A549 (cell line): ENCODE measurements around the gene HOATZ. TPM values are rescaled to one million over a fixed set of nuclear protein-coding genes. Genes with fewer than 3 reads are reported as not detected.

Experiments used
- ATAC-seq, 2 experiments: fragments of 200-7000 bp in 1 of 2; fragments of >200 bp in 1 of 2; cut with Nextera tagmentation in 1 of 2; cut with Tn5 transposase in 1 of 2; 3 replicates each; pipeline versions ENCODE4 v1.8.0 to v1.9.1; 2018 to 2020; ENCODE audit warnings: mild to moderate bottlenecking in 1 of 2, moderate library complexity in 1 of 2
- CTCF ChIA-PET: fragments of 300-600 bp; sonication (Branson Sonifier 250); formaldehyde crosslinking; extraction: SDS; loops from one replicate; lab custom pipeline; 2021; ENCODE audit warnings: antibody characterized with exemption, inconsistent platforms; lab: Yijun Ruan, JAX
- POLR2A ChIA-PET: fragments of 350-600 bp; formaldehyde crosslinking; extraction: SDS; loops from one replicate; lab custom pipeline; 2021; ENCODE audit warnings: antibody characterized with exemption, inconsistent platforms; lab: Yijun Ruan, JAX
- DNase-seq, 2 experiments: peaks; one replicate each; pipeline versions ENCODE4 v3.0.0 to v3.0.0-alpha.2; 2011 to 2016; ENCODE audit warnings: low read depth in 1 of 2, low spot score in 1 of 2
- FAIRE-seq: peaks from 2 replicates; lab custom pipeline; 2011; peaks lifted over from hg19 to GRCh38; lab: Jason Lieb, UNC
- H3K27ac ChIP-seq, 2 experiments: fragments of >200 bp; sonication (Bioruptor Twin); formaldehyde crosslinking; 3 replicates each; pipeline ENCODE4 v1.5.1; 2016 to 2017
- H3K4me1 ChIP-seq: fragments of >200 bp; sonication (Bioruptor Twin); formaldehyde crosslinking; 3 replicates; pipeline ENCODE4 v1.6.1; 2016
- H3K4me2 ChIP-seq: fragments of >200 bp; sonication (Bioruptor Twin); formaldehyde crosslinking; 3 replicates; pipeline ENCODE4 v1.6.1; 2016
- H3K4me3 ChIP-seq: fragments of >200 bp; sonication (Bioruptor Twin); formaldehyde crosslinking; 3 replicates; pipeline ENCODE4 v1.5.1; 2016
- H3K9me3 ChIP-seq: fragments of >200 bp; sonication (Bioruptor Twin); formaldehyde crosslinking; 3 replicates; pipeline ENCODE4 v1.6.1; 2016
- BHLHE40 ChIP-seq: IDR thresholded peaks from 2 replicates; pipeline ENCODE4 v1.6.1; 2012; ENCODE audit warnings: low read depth, low read length, inconsistent platforms
- CEBPB ChIP-seq, 2 experiments: fragments of >200 bp in 1 of 2; sonication (Bioruptor Twin) in 1 of 2; formaldehyde crosslinking in 1 of 2; IDR thresholded peaks; 2 replicates each; pipeline ENCODE4 v1.6.1; 2012 to 2016
- CHD4 ChIP-seq: fragments of 200-600 bp; sonication (generic); IDR thresholded peaks from 2 replicates; pipeline ENCODE4 v1.6.1; 2016; ENCODE audit warnings: antibody characterized with exemption, mild to moderate bottlenecking, borderline replicate concordance
- EHF ChIP-seq: fragments of 250-450 bp; sonication (Bioruptor Pico); IDR thresholded peaks from 2 replicates; pipeline ENCODE4 v1.5.0; 2020; ENCODE audit warnings: mild to moderate bottlenecking
- EP300 ChIP-seq, 2 experiments: fragments of >200 bp; sonication (Bioruptor Twin); formaldehyde crosslinking; IDR thresholded peaks; 2 replicates in 1 of 2; 3 replicates in 1 of 2; pipeline ENCODE4 v1.6.1; 2016 to 2017
- FOSL2 ChIP-seq, 2 experiments: fragments of 450-650 bp in 1 of 2; fragments of >200 bp in 1 of 2; sonication (Bioruptor Twin) in 1 of 2; formaldehyde crosslinking; IDR thresholded peaks; 2 replicates each; pipeline versions ENCODE4 v1.5.0 to v1.6.1; 2016 to 2020; ENCODE audit warnings: mild to moderate bottlenecking in 1 of 2, moderate library complexity in 1 of 2
- GATA3 ChIP-seq: IDR thresholded peaks from 2 replicates; pipeline ENCODE4 v1.6.1; 2012; ENCODE audit warnings: borderline replicate concordance
- HOXB13 ChIP-seq: fragments of 250-450 bp; sonication (Bioruptor Pico); IDR thresholded peaks from 2 replicates; pipeline ENCODE4 v1.5.0; 2020; ENCODE audit warnings: low read depth, mild to moderate bottlenecking, moderate library complexity
- HOXB5 ChIP-seq: fragments of 250-450 bp; sonication (Bioruptor Pico); IDR thresholded peaks from 2 replicates; pipeline ENCODE4 v1.5.0; 2020; ENCODE audit warnings: mild to moderate bottlenecking, moderate library complexity
- JUN ChIP-seq, 2 experiments: fragments of >200 bp; sonication (Bioruptor Twin); formaldehyde crosslinking; IDR thresholded peaks; 2 replicates in 1 of 2; 3 replicates in 1 of 2; pipeline ENCODE4 v1.6.1; 2016 to 2017
- KDM5A ChIP-seq: fragments of 200-600 bp; sonication (generic); IDR thresholded peaks from 2 replicates; pipeline ENCODE4 v1.6.1; 2016; ENCODE audit warnings: antibody characterized with exemption, mild to moderate bottlenecking
- MAZ ChIP-seq: fragments of 150-350 bp; IDR thresholded peaks from 2 replicates; pipeline ENCODE4 v1.6.1; 2014; ENCODE audit warnings: antibody characterized with exemption, low read depth, low read length, borderline replicate concordance
- MYC ChIP-seq: IDR thresholded peaks from 2 replicates; pipeline ENCODE4 v1.6.1; 2012; ENCODE audit warnings: mild to moderate bottlenecking, inconsistent platforms, low read length, improper control_type of control experiment, borderline replicate concordance
- NPAS2 ChIP-seq: fragments of 250-450 bp; sonication (Bioruptor Pico); IDR thresholded peaks from 2 replicates; pipeline ENCODE4 v1.8.0; 2022; ENCODE audit warnings: mild to moderate bottlenecking, moderate library complexity, borderline replicate concordance
- NR3C1 ChIP-seq: fragments of >200 bp; sonication (Bioruptor Twin); formaldehyde crosslinking; IDR thresholded peaks from 3 replicates; pipeline ENCODE4 v1.6.1; 2017
- POLR2A ChIP-seq: IDR thresholded peaks from 2 replicates; pipeline ENCODE4 v1.6.1; 2012; ENCODE audit warnings: mild to moderate bottlenecking, low read length
- POLR2AphosphoS2 ChIP-seq: conservative IDR thresholded peaks from 2 replicates; pipeline ENCODE4 v1.6.1; 2012; ENCODE audit warnings: low read length, improper control_type of control experiment, inconsistent platforms
- RARB ChIP-seq: fragments of 250-450 bp; sonication (Bioruptor Pico); IDR thresholded peaks from 2 replicates; pipeline ENCODE4 v1.8.0; 2021; ENCODE audit warnings: mild to moderate bottlenecking, moderate library complexity
- RCOR1 ChIP-seq: fragments of 150-350 bp; IDR thresholded peaks from 2 replicates; pipeline ENCODE4 v1.6.1; 2014; ENCODE audit warnings: antibody characterized with exemption, low read length, low read depth
- RNF2 ChIP-seq: fragments of 200-600 bp; sonication (generic); IDR thresholded peaks from 2 replicates; pipeline ENCODE4 v1.6.1; 2016; ENCODE audit warnings: low read depth, mild to moderate bottlenecking, antibody characterized with exemption, moderate library complexity, borderline replicate concordance
- TFCP2L1 ChIP-seq: fragments of 250-450 bp; sonication (Bioruptor Pico); IDR thresholded peaks from 2 replicates; pipeline ENCODE4 v1.5.0; 2021; ENCODE audit warnings: mild to moderate bottlenecking
- WGBS: methylation state at CpG from one replicate; pipeline ENCODE4 v1.1.6; 2017; ENCODE audit errors: missing lambda C conversion rate; 5-methylcytosine and 5-hydroxymethylcytosine counted together
- polyA plus RNA-seq, 4 experiments: library from polyadenylated mRNA; depleted of rRNA in 3 of 4; stranded (reverse); fragments of >200 nt; fragmentation: RNase III in 1 of 4; extraction: RNeasy Plus Mini Kit Qiagen cat#74134 plus additional on column Dnase treatment in 1 of 4; gene quantifications; 2 replicates in 3 of 4; 3 replicates in 1 of 4; pipeline ENCODE4 v1.2.3, GENCODE V29; 2011 to 2017
- TF ChIP-seq, protein P1 (sequence below): IDR thresholded peaks from 2 replicates; pipeline ENCODE4 v1.6.1; 2012
- TF ChIP-seq, protein P2 (sequence below): fragments of >200 bp; sonication (Bioruptor Twin); formaldehyde crosslinking; IDR thresholded peaks from 2 replicates; pipeline ENCODE4 v1.6.1; 2016
- TF ChIP-seq, protein P3 (sequence below): fragments of 150-350 bp; IDR thresholded peaks from 2 replicates; pipeline ENCODE4 v1.6.1; 2014; ENCODE audit warnings: low read depth, mild to moderate bottlenecking, low read length
- TF ChIP-seq, protein P4 (sequence below): fragments of 450-650 bp; IDR thresholded peaks from 2 replicates; pipeline ENCODE4 v1.6.1; 2014; ENCODE audit warnings: antibody characterized with exemption
- TF ChIP-seq, protein P5 (sequence below): fragments of 250-450 bp; sonication (Bioruptor Pico); IDR thresholded peaks from 2 replicates; pipeline ENCODE4 v1.5.0; 2020; ENCODE audit warnings: low read depth, mild to moderate bottlenecking, moderate library complexity

Gene HOATZ
- polyA plus RNA-seq, 2 of the 4 experiments (the other 2 are of a cell fraction) = not detected

DNA sequence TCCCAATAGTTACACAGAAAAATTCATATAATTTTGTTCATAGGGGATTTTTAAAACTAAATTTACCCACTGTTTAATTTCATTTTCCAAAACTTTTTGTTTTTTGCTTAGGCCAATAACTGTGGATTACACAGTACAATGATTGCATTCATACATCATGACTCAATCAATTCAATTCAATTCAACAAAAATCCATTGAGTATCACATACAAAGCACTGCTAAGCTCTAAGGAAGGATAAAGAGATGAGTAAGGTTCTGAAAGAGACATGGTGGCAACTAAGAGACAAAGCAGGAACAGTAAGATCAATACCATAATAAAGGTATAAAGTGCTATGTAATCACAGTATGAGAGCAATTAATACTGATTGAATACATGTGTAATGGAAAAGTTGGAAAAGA, 16.6 kb downstream of the HOATZ start:
- no peak for DNase-seq
- H3K4me2 ChIP-seq = peak overlapping the region; percentile 61
- H3K4me3 ChIP-seq = no peak overlapping the region
- peaks cover 38% of the 10 kb centered on the region for H3K4me1 ChIP-seq
- TF ChIP-seq KDM5A = no peak
- TF ChIP-seq POLR2A = no peak
- no peak for TF ChIP-seq HOXB13
- H3K9me3 ChIP-seq = no peaks in the 10 kb centered on the region
- POLR2A ChIA-PET = interaction anchor here (0.9 to 2.3 kb wide), 2 partner anchors 10 to 19 kb away, joined by 3 to 6 read pairs; partner anchors contain the start of genes BTG4 and LAYN
- CTCF ChIA-PET = interaction anchor here (1.6 kb wide), 1 partner anchor 24 kb away, joined by 3 read pairs; no protein-coding TSS in a partner anchor
- FAIRE-seq = no peak
- peak overlapping the region; percentile 34 to 42; a peak in 3 of 6 replicates for H3K27ac ChIP-seq
- ATAC-seq = peak in 1 of 2 experiments; percentile 39; a peak in 2 of 6 replicates

DNA sequence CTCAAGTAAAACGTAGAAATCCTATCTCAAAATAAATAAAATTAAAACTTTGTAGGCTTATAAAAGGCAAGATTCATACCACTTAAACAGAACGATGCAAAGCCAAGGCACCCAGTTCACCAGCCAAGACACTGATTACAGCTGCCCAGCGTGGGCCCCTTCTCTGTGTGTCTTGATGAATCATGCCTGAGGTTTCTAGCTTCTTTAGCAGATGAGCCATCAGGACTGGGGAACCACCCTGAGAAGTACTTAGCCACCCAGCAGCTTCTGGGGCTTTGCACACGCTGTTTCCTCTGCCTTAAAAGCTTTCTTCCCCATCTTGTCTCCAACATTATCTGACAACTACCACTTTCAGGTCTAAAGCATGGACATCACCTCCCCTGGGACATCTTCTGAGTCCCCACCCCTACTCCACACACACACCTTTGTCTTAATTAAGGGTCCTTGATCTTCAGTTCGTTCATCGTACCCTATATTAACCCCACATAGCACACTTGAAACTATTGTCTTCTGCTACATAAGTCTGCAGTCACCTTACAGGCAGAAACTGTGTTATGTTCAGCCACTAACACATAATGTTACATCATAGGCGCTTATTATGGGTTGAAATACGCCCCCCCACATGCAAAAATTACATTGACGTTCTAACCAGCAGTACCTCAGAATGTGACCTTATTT, 17.2 kb downstream of the HOATZ start:
- DNase-seq (peak; percentile 75 to 80), FAIRE-seq (no peak), ATAC-seq (peak; percentile 99 to 100)
- Histone ChIP-seq H3K9me3 (no peaks in the 10 kb centered on the region), H3K4me3 (no peak overlapping the region), H3K27ac (peak overlapping the region; percentile 56 to 83; a peak in 5 of 6 replicates), H3K4me2 (peak overlapping the region; percentile 61), H3K4me1 (peaks cover 32% of the 10 kb centered on the region)
- POLR2A ChIA-PET = interaction anchor here (0.9 to 2.3 kb wide), 2 partner anchors 9 to 19 kb away, joined by 3 to 6 read pairs; partner anchors contain the start of genes BTG4 and LAYN
- WGBS = 28% methylated on average over 9 of the region's 9 CpGs
- CTCF ChIA-PET = interaction anchor here (1.6 kb wide), 1 partner anchor 23 kb away, joined by 3 read pairs; no protein-coding TSS in a partner anchor
- TF ChIP-seq GATA3 = no peak
- TF ChIP-seq NPAS2 (CRISPR knock-in tag) = no peak
- no peak for TF ChIP-seq MAZ
- no peak for TF ChIP-seq RNF2
- no peak for TF ChIP-seq CHD4
- TF ChIP-seq POLR2A = no peak
- TF ChIP-seq, protein P1, sequence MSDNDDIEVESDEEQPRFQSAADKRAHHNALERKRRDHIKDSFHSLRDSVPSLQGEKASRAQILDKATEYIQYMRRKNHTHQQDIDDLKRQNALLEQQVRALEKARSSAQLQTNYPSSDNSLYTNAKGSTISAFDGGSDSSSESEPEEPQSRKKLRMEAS = peak; percentile 25; the same call in 1 of the 2 replicates
- TF ChIP-seq FOSL2 (IDR thresholded peaks at IDR 0.05) = peak; percentile 41; the same call in 1 of the 2 replicates
- peak; percentile 77 for TF ChIP-seq FOSL2 (CRISPR knock-in tag; IDR thresholded peaks at IDR 0.05)
- no peak for TF ChIP-seq BHLHE40
- TF ChIP-seq CEBPB (IDR thresholded peaks at IDR 0.05) = no peak; a peak in 1 of 4 replicates
- TF ChIP-seq, all 56 proteins: peak for 2

DNA sequence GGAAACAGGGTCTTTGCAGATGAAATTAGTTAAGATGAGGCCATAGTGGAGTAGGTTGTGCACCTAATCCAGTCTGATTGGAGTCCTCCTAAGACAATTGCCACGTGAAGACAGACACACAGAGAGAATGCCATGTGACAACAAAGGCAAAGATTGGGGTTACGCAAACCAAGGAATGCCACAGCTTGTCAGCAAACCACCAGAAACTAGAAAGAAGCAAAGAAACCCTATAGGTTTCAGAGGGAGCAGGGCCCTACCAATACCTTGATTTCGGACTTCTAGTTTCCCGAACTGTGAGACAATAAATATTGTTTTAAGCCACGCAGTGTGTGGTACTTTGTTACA, 17.8 kb downstream of the HOATZ start:
- DNase-seq = no peak
- ChIA-PET POLR2A (interaction anchor here (2.3 kb wide), 1 partner anchor 20 kb away, joined by 6 read pairs; the partner anchor contains the start of gene BTG4), CTCF (interaction anchor here (1.6 kb wide), 1 partner anchor 23 kb away, joined by 3 read pairs; no protein-coding TSS in a partner anchor)
- peak; percentile 33 to 48; a peak in 3 of 6 replicates for ATAC-seq
- H3K27ac ChIP-seq = peak overlapping the region; percentile 56 to 83; a peak in 5 of 6 replicates
- H3K4me2 ChIP-seq = peak overlapping the region; percentile 61
- no peaks in the 10 kb centered on the region for H3K9me3 ChIP-seq
- peaks cover 32% of the 10 kb centered on the region for H3K4me1 ChIP-seq
- whole genome bisulfite sequencing = 75% methylated on average over 5 of the region's 5 CpGs
- no peak for FAIRE-seq
- TF ChIP-seq, protein P2, sequence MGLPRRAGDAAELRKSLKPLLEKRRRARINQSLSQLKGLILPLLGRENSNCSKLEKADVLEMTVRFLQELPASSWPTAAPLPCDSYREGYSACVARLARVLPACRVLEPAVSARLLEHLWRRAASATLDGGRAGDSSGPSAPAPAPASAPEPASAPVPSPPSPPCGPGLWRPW = no peak
- TF ChIP-seq, protein P3, sequence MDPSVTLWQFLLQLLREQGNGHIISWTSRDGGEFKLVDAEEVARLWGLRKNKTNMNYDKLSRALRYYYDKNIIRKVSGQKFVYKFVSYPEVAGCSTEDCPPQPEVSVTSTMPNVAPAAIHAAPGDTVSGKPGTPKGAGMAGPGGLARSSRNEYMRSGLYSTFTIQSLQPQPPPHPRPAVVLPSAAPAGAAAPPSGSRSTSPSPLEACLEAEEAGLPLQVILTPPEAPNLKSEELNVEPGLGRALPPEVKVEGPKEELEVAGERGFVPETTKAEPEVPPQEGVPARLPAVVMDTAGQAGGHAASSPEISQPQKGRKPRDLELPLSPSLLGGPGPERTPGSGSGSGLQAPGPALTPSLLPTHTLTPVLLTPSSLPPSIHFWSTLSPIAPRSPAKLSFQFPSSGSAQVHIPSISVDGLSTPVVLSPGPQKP = no peak
- TF ChIP-seq, protein P4, sequence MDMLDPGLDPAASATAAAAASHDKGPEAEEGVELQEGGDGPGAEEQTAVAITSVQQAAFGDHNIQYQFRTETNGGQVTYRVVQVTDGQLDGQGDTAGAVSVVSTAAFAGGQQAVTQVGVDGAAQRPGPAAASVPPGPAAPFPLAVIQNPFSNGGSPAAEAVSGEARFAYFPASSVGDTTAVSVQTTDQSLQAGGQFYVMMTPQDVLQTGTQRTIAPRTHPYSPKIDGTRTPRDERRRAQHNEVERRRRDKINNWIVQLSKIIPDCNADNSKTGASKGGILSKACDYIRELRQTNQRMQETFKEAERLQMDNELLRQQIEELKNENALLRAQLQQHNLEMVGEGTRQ = peak; percentile 39; the same call in 1 of the 2 replicates
- no peak for TF ChIP-seq JUN (IDR thresholded peaks at IDR 0.05)
- no peak for TF ChIP-seq POLR2AphosphoS2
- TF ChIP-seq NR3C1 = no peak
- no peak for TF ChIP-seq EP300 (IDR thresholded peaks at IDR 0.05)
- no peak for TF ChIP-seq RARB (CRISPR knock-in tag)
- no peak for TF ChIP-seq CHD4
- no peak for TF ChIP-seq HOXB5 (CRISPR knock-in tag)
- peak in 1 of 2 experiments; percentile 68; a peak in 2 of 4 replicates for TF ChIP-seq CEBPB (IDR thresholded peaks at IDR 0.05)
- TF ChIP-seq NPAS2 (CRISPR knock-in tag) = no peak
- TF ChIP-seq, protein P5, sequence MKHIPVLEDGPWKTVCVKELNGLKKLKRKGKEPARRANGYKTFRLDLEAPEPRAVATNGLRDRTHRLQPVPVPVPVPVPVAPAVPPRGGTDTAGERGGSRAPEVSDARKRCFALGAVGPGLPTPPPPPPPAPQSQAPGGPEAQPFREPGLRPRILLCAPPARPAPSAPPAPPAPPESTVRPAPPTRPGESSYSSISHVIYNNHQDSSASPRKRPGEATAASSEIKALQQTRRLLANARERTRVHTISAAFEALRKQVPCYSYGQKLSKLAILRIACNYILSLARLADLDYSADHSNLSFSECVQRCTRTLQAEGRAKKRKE = no peak
- no peak for TF ChIP-seq RCOR1
- no peak for TF ChIP-seq MYC
- TF ChIP-seq EHF = no peak
- TF ChIP-seq TFCP2L1 (CRISPR knock-in tag) = no peak
- no peak overlapping the region for H3K4me3 ChIP-seq
